ENCODE data around the gene HPCAL4.

Gene HPCAL4

GRCh38 chr1:39649636-39650185 lies 41.5 kb downstream of the HPCAL4 start:
- no peak for DNase-seq (ENCODE audit: low read depth)

- no peak for DNase-seq (ENCODE audit: low read depth)
Measured at GRCh38 chr1:39648496-39648895, 42.7 kb downstream of the HPCAL4 start.

- no peak for DNase-seq (ENCODE audit: low read depth)
Measured at GRCh38 chr1:39647247-39647646, 44.0 kb downstream of the HPCAL4 start.

GRCh38 chr1:39646232-39647081 lies 44.8 kb downstream of the HPCAL4 start:
- DNase-seq (ENCODE audit: low read depth), result peak; percentile 34

- no peak for DNase-seq (ENCODE audit: low read depth)
Measured at GRCh38 chr1:39645411-39646043, 45.7 kb downstream of the HPCAL4 start.

GRCh38 chr1:39643705-39644104 lies 47.5 kb downstream of the HPCAL4 start:
- no peak for DNase-seq (ENCODE audit: low read depth)

- peak; percentile 27 for DNase-seq (ENCODE audit: low read depth)
Measured at GRCh38 chr1:39642796-39643195, 48.4 kb downstream of the HPCAL4 start.

GRCh38 chr1:39640861-39641260 lies 50.4 kb downstream of the HPCAL4 start:
- DNase-seq (ENCODE audit: low read depth), result no peak

- no peak for DNase-seq (ENCODE audit: low read depth)
Measured at GRCh38 chr1:39639305-39640130, 51.7 kb downstream of the HPCAL4 start, which contains the start of gene HEYL. Gene HEYL (minus strand): TSS chr1:39639643. CDS start chr1:39639625, 18 bp downstream.

GRCh38 chr1:39638965-39639304 lies 52.3 kb downstream of the HPCAL4 start:
- no peak for DNase-seq (ENCODE audit: low read depth)

GRCh38 chr1:39637361-39637760 lies 53.9 kb downstream of the HPCAL4 start:
- no peak for DNase-seq (ENCODE audit: low read depth)

- no peak for DNase-seq (ENCODE audit: low read depth)
Measured at GRCh38 chr1:39635871-39636210, 55.4 kb downstream of the HPCAL4 start.

- DNase-seq (ENCODE audit: low read depth), result no peak
Measured at GRCh38 chr1:39635205-39635870, 55.9 kb downstream of the HPCAL4 start.

GRCh38 chr1:39633422-39633821 lies 57.8 kb downstream of the HPCAL4 start:
- DNase-seq (ENCODE audit: low read depth), result no peak

GRCh38 chr1:39632682-39633417 lies 58.4 kb downstream of the HPCAL4 start:
- no peak for DNase-seq (ENCODE audit: low read depth)

- no peak for DNase-seq (ENCODE audit: low read depth)
Measured at GRCh38 chr1:39632323-39632681, 58.9 kb downstream of the HPCAL4 start.

GRCh38 chr1:39631361-39632322 lies 59.6 kb downstream of the HPCAL4 start:
- no peak for DNase-seq (ENCODE audit: low read depth)

- no peak for DNase-seq (ENCODE audit: low read depth)
Measured at GRCh38 chr1:39628807-39629350, 62.4 kb downstream of the HPCAL4 start.

All from GM04503 (cell line).